H9 (cell line): Measurements from ENCODE around the gene ALLC. TPM values are rescaled to one million over a fixed set of nuclear protein-coding genes. Genes with fewer than 3 reads are reported as not detected.

Experiments used
- DNase-seq: peaks from one replicate; pipeline ENCODE4 v3.0.0-alpha.2; 2017
- H2AFZ ChIP-seq: one replicate; pipeline ENCODE4 v1.6.1; 2013; ENCODE audit warnings: mild to moderate bottlenecking, low read length, control low read depth, moderate library complexity
- H2AK5ac ChIP-seq: 2 replicates; pipeline ENCODE4 v1.6.1; 2013; ENCODE audit warnings: low read length, control low read depth, mixed read lengths; ENCODE audit not compliant: insufficient read length
- H2BK120ac ChIP-seq: one replicate; pipeline ENCODE4 v1.6.1; 2013; ENCODE audit warnings: low read depth, mild to moderate bottlenecking, low read length, control low read depth, inconsistent platforms; ENCODE audit not compliant: poor library complexity, severe bottlenecking
- H2BK12ac ChIP-seq: 2 replicates; pipeline ENCODE4 v1.6.1; 2013; ENCODE audit warnings: low read length, control low read depth, mixed read lengths, low read depth; ENCODE audit not compliant: insufficient read length
- H2BK15ac ChIP-seq: 2 replicates; pipeline ENCODE4 v1.6.1; 2013; ENCODE audit warnings: low read depth, low read length, control low read depth
- H2BK20ac ChIP-seq: one replicate; pipeline ENCODE4 v1.6.1; 2013; ENCODE audit warnings: low read depth, mild to moderate bottlenecking, low read length, control low read depth, inconsistent platforms; ENCODE audit not compliant: poor library complexity, severe bottlenecking
- H2BK5ac ChIP-seq: 2 replicates; pipeline ENCODE4 v1.6.1; 2013; ENCODE audit warnings: low read length, control low read depth, mixed read lengths; ENCODE audit not compliant: insufficient read length
- H3K14ac ChIP-seq: 2 replicates; pipeline ENCODE4 v1.6.1; 2013; ENCODE audit warnings: low read length, control low read depth; ENCODE audit not compliant: insufficient read depth
- H3K18ac ChIP-seq: 2 replicates; pipeline ENCODE4 v1.6.1; 2013; ENCODE audit warnings: low read depth, mild to moderate bottlenecking, mixed read lengths, low read length, control low read depth; ENCODE audit not compliant: insufficient read length
- H3K23ac ChIP-seq: 2 replicates; pipeline ENCODE4 v1.6.1; 2013; ENCODE audit warnings: low read length, control low read depth, mixed read lengths, low read depth; ENCODE audit not compliant: insufficient read length
- H3K23me2 ChIP-seq: 2 replicates; pipeline ENCODE4 v1.6.1; 2013; ENCODE audit warnings: low read depth, mild to moderate bottlenecking, mixed read lengths, low read length, control low read depth; ENCODE audit not compliant: insufficient read length, poor library complexity, severe bottlenecking
- H3K27ac ChIP-seq: 2 replicates; pipeline ENCODE4 v1.5.1; 2013; ENCODE audit warnings: low read length, control low read depth, mixed read lengths, low read depth; ENCODE audit not compliant: insufficient read length
- H3K27me3 ChIP-seq: 2 replicates; pipeline ENCODE4 v1.6.1; 2013; ENCODE audit warnings: low read length, control low read depth, inconsistent platforms; ENCODE audit not compliant: insufficient read depth
- H3K4ac ChIP-seq: 2 replicates; pipeline ENCODE4 v1.6.1; 2013; ENCODE audit warnings: low read depth, mild to moderate bottlenecking, control low read depth, inconsistent platforms, low read length, moderate library complexity
- H3K4me1 ChIP-seq: 2 replicates; pipeline ENCODE4 v1.6.1; 2013; ENCODE audit warnings: low read length, control low read depth, inconsistent platforms; ENCODE audit not compliant: insufficient read depth
- H3K4me2 ChIP-seq: 2 replicates; pipeline ENCODE4 v1.6.1; 2013; ENCODE audit warnings: low read length, control low read depth, mixed read lengths; ENCODE audit not compliant: insufficient read length, insufficient read depth
- H3K56ac ChIP-seq: 2 replicates; pipeline ENCODE4 v1.6.1; 2013; ENCODE audit warnings: low read depth, mild to moderate bottlenecking, mixed read lengths, low read length, control low read depth; ENCODE audit not compliant: insufficient read length
- H3K79me1 ChIP-seq: 2 replicates; pipeline ENCODE4 v1.6.1; 2013; ENCODE audit warnings: low read depth, mild to moderate bottlenecking, moderate library complexity, low read length, control low read depth, inconsistent platforms; ENCODE audit not compliant: insufficient read depth, poor library complexity, severe bottlenecking
- H3K79me2 ChIP-seq: 2 replicates; pipeline ENCODE4 v1.6.1; 2013; ENCODE audit warnings: low read length, control low read depth, inconsistent platforms; ENCODE audit not compliant: insufficient read depth
- H3K9ac ChIP-seq: 2 replicates; pipeline ENCODE4 v1.6.1; 2013; ENCODE audit warnings: low read length, control low read depth, mixed read lengths; ENCODE audit not compliant: insufficient read length; ENCODE audit errors: extremely low read depth
- H3K9me3 ChIP-seq: one replicate; pipeline ENCODE4 v1.6.1; 2013; ENCODE audit warnings: low read depth, low read length, inconsistent platforms; ENCODE audit not compliant: control insufficient read depth
- H3T11ph ChIP-seq: one replicate; pipeline ENCODE4 v1.6.1; 2013; ENCODE audit warnings: mild to moderate bottlenecking, low read length, control low read depth, inconsistent platforms
- H4K20me1 ChIP-seq: one replicate; pipeline ENCODE4 v1.6.1; 2013; ENCODE audit not compliant: control insufficient read depth, insufficient read length, insufficient read depth
- H4K5ac ChIP-seq: 2 replicates; pipeline ENCODE4 v1.6.1; 2013; ENCODE audit warnings: low read depth, mild to moderate bottlenecking, mixed read lengths, low read length, control low read depth; ENCODE audit not compliant: insufficient read length
- H4K8ac ChIP-seq: replicated peaks from 2 replicates; pipeline ENCODE4 v1.6.1; 2013; ENCODE audit warnings: low read length, control low read depth, mixed read lengths, low read depth; ENCODE audit not compliant: insufficient read length
- H4K91ac ChIP-seq: 2 replicates; pipeline ENCODE4 v1.6.1; 2013; ENCODE audit warnings: low read depth, mild to moderate bottlenecking, moderate library complexity, mixed read lengths, low read length, control low read depth; ENCODE audit not compliant: insufficient read length
- H3K27ac Mint-ChIP-seq, 3 experiments: 2 replicates in 2 of 3; 3 replicates in 1 of 3; pipeline ENCODE4 v1.8.0; 2020 to 2021; ENCODE audit warnings: mixed read lengths in 3 of 3, mild to moderate bottlenecking in 1 of 3, moderate library complexity in 1 of 3
- H3K27me3 Mint-ChIP-seq: 2 replicates; pipeline ENCODE4 v1.8.0; 2021; ENCODE audit warnings: low read depth, mild to moderate bottlenecking, moderate library complexity, mixed read lengths
- H3K36me3 Mint-ChIP-seq, 3 experiments: 2 replicates in 2 of 3; 3 replicates in 1 of 3; pipeline ENCODE4 v1.8.0; 2020 to 2021; ENCODE audit warnings: low read depth in 3 of 3, mixed read lengths in 3 of 3; ENCODE audit not compliant: insufficient read depth in 1 of 3
- H3K4me1 Mint-ChIP-seq, 2 experiments: 2 replicates each; pipeline ENCODE4 v1.8.0; 2020; ENCODE audit warnings: mixed read lengths in 2 of 2
- H3K4me3 Mint-ChIP-seq, 2 experiments: 2 replicates in 1 of 2; 3 replicates in 1 of 2; pipeline ENCODE4 v1.8.0; 2020 to 2021; ENCODE audit warnings: mild to moderate bottlenecking in 2 of 2, mixed read lengths in 2 of 2, moderate library complexity in 1 of 2
- H3K9me3 Mint-ChIP-seq, 2 experiments: 2 replicates in 1 of 2; 3 replicates in 1 of 2; pipeline ENCODE4 v1.8.0; 2020; ENCODE audit warnings: mild to moderate bottlenecking in 2 of 2, mixed read lengths in 2 of 2, moderate library complexity in 1 of 2
- CTCF ChIP-seq: fragments of 200-600 bp; sonication (generic); conservative IDR thresholded peaks from 3 replicates; pipeline ENCODE4 v1.8.0; 2021; ENCODE audit warnings: antibody characterized with exemption, mild to moderate bottlenecking
- WGBS: extraction: QIAGEN DNeasy Blood & Tissue Kit; methylation state at CpG from one replicate; pipeline ENCODE4 v1.1.7; 2013; ENCODE audit warnings: missing lambda C conversion rate, low lambda C conversion rate, mixed read lengths; ENCODE audit not compliant: insufficient read length; ENCODE audit errors: extremely low coverage; 5-methylcytosine and 5-hydroxymethylcytosine counted together
- total RNA-seq: library from RNA; stranded (reverse); gene quantifications from 2 replicates; pipeline ENCODE4 v1.2.1, GENCODE V29; 2021

Gene ALLC
- total RNA-seq, 1 experiment from 2014 or later: not detected

- Histone ChIP-seq H3T11ph (no peak overlapping the region), H2AK5ac (no peak overlapping the region), H2BK12ac (no peak overlapping the region), H3K9ac (no peak overlapping the region), H3K4ac (no peak overlapping the region), H3K9me3 (no peaks in the 10 kb centered on the region), H3K4me2 (no peak overlapping the region), H3K79me1 (no peaks in the 10 kb centered on the region), H2BK20ac (no peak overlapping the region), H3K18ac (no peak overlapping the region), H4K8ac (no peak overlapping the region), H3K27ac (no peak overlapping the region), H3K4me1 (no peaks in the 10 kb centered on the region; the same call in 1 of the 2 replicates), H2BK120ac (no peak overlapping the region), H2BK5ac (no peak overlapping the region), H3K23me2 (no peaks in the 10 kb centered on the region), H4K5ac (no peak overlapping the region), H2AFZ (no peak overlapping the region), H3K23ac (no peak overlapping the region), H4K91ac (no peak overlapping the region), H3K79me2 (no peaks in the 10 kb centered on the region), H4K20me1 (no peaks in the 10 kb centered on the region), H3K56ac (no peak overlapping the region), H3K14ac (no peak overlapping the region), H3K27me3 (no peaks in the 10 kb centered on the region), H2BK15ac (no peak overlapping the region)
- H3K4me3 Mint-ChIP-seq: no peak overlapping the region
- no peak for TF ChIP-seq CTCF
- peak; percentile 16 for DNase-seq
- H3K9me3 Mint-ChIP-seq: peaks cover 2 to 3% of the 10 kb centered on the region in 2 experiments; a peak in 2 of 5 replicates
- H3K27me3 Mint-ChIP-seq: peaks cover 6% of the 10 kb centered on the region
- no peak overlapping the region for H3K27ac Mint-ChIP-seq
- no CpG with 5 or more reads among the region's 7 CpGs for WGBS
- no peaks in the 10 kb centered on the region for H3K36me3 Mint-ChIP-seq
- peaks cover 11 to 13% of the 10 kb centered on the region in 2 experiments for H3K4me1 Mint-ChIP-seq
Observed at GRCh38 chr2:3751251-3751650, 93.3 kb downstream of the ALLC start.
